B cell (primary cell): ENCODE measurements around the gene CNR1. TPM values are rescaled to one million over a fixed set of nuclear protein-coding genes. Genes with fewer than 3 reads are reported as not detected.

Source experiments
- ATAC-seq: fragments of 200-7000 bp; cut with Tn5 transposase; one replicate; pipeline ENCODE4 v1.10.0; 2021; ENCODE audit warnings: low read depth, mild to moderate bottlenecking, moderate number of reproducible peaks, moderate library complexity
- CTCF ChIA-PET: fragments of 350-600 bp; sonication (Branson Sonifier 250); formaldehyde crosslinking; loops from one replicate; lab custom pipeline; 2021; ENCODE audit warnings: antibody characterized with exemption, inconsistent platforms; lab: Charles Lee
- POLR2A ChIA-PET: fragments of 350-600 bp; sonication (Branson Sonifier 250); formaldehyde crosslinking; loops from one replicate; lab custom pipeline; 2021; ENCODE audit warnings: antibody characterized with exemption; lab: Charles Lee
- DNase-seq: peaks from one replicate; pipeline ENCODE4 v3.0.0; 2013
- H2AFZ ChIP-seq: 2 replicates; pipeline ENCODE4 v1.6.1; 2012; ENCODE audit warnings: mild to moderate bottlenecking, low read depth, low read length; ENCODE audit not compliant: insufficient read depth, poor library complexity, severe bottlenecking
- H3K27ac ChIP-seq, 2 donors: 1 replicate in 1 of 2; 2 replicates in 1 of 2; pipeline ENCODE4 v1.5.1; 2012 to 2013; ENCODE audit warnings: low read length in 2 of 2, mild to moderate bottlenecking in 2 of 2, moderate library complexity in 1 of 2
- H3K27me3 ChIP-seq, 4 experiments: fragments of 200-600 bp in 1 of 4; sonication (generic) in 1 of 4; replicated peaks in 1 of 4; 1 replicate in 2 of 4; 2 replicates in 2 of 4; pipeline versions ENCODE4 v1.6.1 to v1.7.0; 2013 to 2016; ENCODE audit warnings: low read length in 3 of 4, mild to moderate bottlenecking in 2 of 4, mixed read lengths in 1 of 4, moderate library complexity in 1 of 4; ENCODE audit not compliant: insufficient read depth in 4 of 4, control insufficient read depth in 3 of 4; ENCODE audit errors: control extremely low read depth in 1 of 4
- H3K36me3 ChIP-seq, 2 experiments: replicated peaks in 1 of 2; 1 replicate in 1 of 2; 2 replicates in 1 of 2; pipeline versions ENCODE4 v1.6.1 to v1.7.1; 2013; ENCODE audit warnings: low read length in 1 of 2; ENCODE audit not compliant: insufficient read depth in 2 of 2, control insufficient read depth in 1 of 2; ENCODE audit errors: control extremely low read depth in 1 of 2, extremely low read depth in 1 of 2
- H3K4me1 ChIP-seq, 2 donors: fragments of 200-600 bp in 1 of 2; sonication (generic) in 1 of 2; 1 replicate in 1 of 2; 2 replicates in 1 of 2; pipeline versions ENCODE4 v1.5.1 to v1.6.1; 2013 to 2017; ENCODE audit warnings: low read length in 2 of 2; ENCODE audit not compliant: control insufficient read depth in 2 of 2, insufficient read depth in 2 of 2
- H3K4me2 ChIP-seq: replicated peaks from 2 replicates; pipeline ENCODE3; 2012; ENCODE audit warnings: mild to moderate bottlenecking, low read depth, low read length; ENCODE audit not compliant: poor library complexity, severe bottlenecking
- H3K4me3 ChIP-seq, 5 experiments: fragments of 200-600 bp in 1 of 5; sonication (generic) in 1 of 5; 1 replicate in 3 of 5; 2 replicates in 2 of 5; pipeline versions ENCODE4 v1.5.1 to v1.7.0; 2011 to 2016; ENCODE audit warnings: low read length in 4 of 5, mild to moderate bottlenecking in 4 of 5, low read depth in 2 of 5, control low read depth in 1 of 5, moderate library complexity in 1 of 5; ENCODE audit not compliant: insufficient read depth in 1 of 5; ENCODE audit errors: control extremely low read depth in 1 of 5, extremely low read depth in 1 of 5
- H3K79me2 ChIP-seq: fragments of 200-600 bp; sonication (generic); one replicate; pipeline ENCODE4 v1.6.0; 2016; ENCODE audit warnings: low read length; ENCODE audit not compliant: control insufficient read depth, insufficient read depth
- H3K9ac ChIP-seq: fragments of 200-600 bp; sonication (generic); 2 replicates; pipeline ENCODE4 v1.6.1; 2017; ENCODE audit warnings: mild to moderate bottlenecking, low read length, moderate library complexity
- H3K9me3 ChIP-seq, 3 donors: one replicate each; pipeline versions ENCODE4 v1.6.1 to v1.7.1; 2013; ENCODE audit warnings: low read length in 2 of 3; ENCODE audit not compliant: control insufficient read depth in 2 of 3, insufficient read depth in 1 of 3; ENCODE audit errors: control extremely low read depth in 1 of 3
- H4K20me1 ChIP-seq: 2 replicates; pipeline ENCODE4 v1.6.0; 2012; ENCODE audit warnings: mild to moderate bottlenecking, low read length; ENCODE audit not compliant: insufficient read depth, control insufficient read depth, poor library complexity, severe bottlenecking
- H3K27ac Mint-ChIP-seq: one replicate; pipeline ENCODE4 v1.8.0; 2021; ENCODE audit warnings: mixed read lengths
- H3K27me3 Mint-ChIP-seq: one replicate; pipeline ENCODE4 v1.8.0; 2021; ENCODE audit warnings: mixed read lengths
- H3K4me1 Mint-ChIP-seq: one replicate; pipeline ENCODE4 v1.8.0; 2021; ENCODE audit warnings: mixed read lengths
- H3K4me3 Mint-ChIP-seq: one replicate; pipeline ENCODE4 v1.8.0; 2021; ENCODE audit warnings: mixed read lengths
- H3K9me3 Mint-ChIP-seq: one replicate; pipeline ENCODE4 v1.8.0; 2022; ENCODE audit warnings: mixed read lengths; ENCODE audit not compliant: insufficient read depth
- CTCF ChIP-seq: fragments of 200-600 bp; IDR thresholded peaks from one replicate; pipeline ENCODE4 v1.8.0; 2022; ENCODE audit warnings: antibody characterized with exemption, mild to moderate bottlenecking
- EZH2 ChIP-seq: IDR thresholded peaks from 2 replicates; pipeline ENCODE4 v1.6.1; 2012; ENCODE audit warnings: borderline replicate concordance, low read depth, mild to moderate bottlenecking, moderate library complexity, low read length; ENCODE audit not compliant: insufficient read depth, poor library complexity, severe bottlenecking
- WGBS: methylation state at CpG from one replicate; pipeline ENCODE4 v1.1.5; 2013; ENCODE audit warnings: missing lambda C conversion rate; ENCODE audit not compliant: insufficient coverage; 5-methylcytosine and 5-hydroxymethylcytosine counted together
- intact Hi-C: fragments of 100-400 bp; cut with micrococcal nuclease; formaldehyde crosslinking; loops from one replicate; pipeline ENCODE4 v1.10.0; 2022
- polyA plus RNA-seq: library from polyadenylated mRNA; depleted of rRNA; stranded (reverse); fragments of >200 nt; gene quantifications from 2 replicates; pipeline ENCODE4 v1.2.3, GENCODE V29; 2012
- total RNA-seq, 2 donors: library from RNA; stranded (reverse); fragments of 120-200 nt in 1 of 2; gene quantifications; 1 replicate in 1 of 2; 2 replicates in 1 of 2; pipeline versions ENCODE4 v1.2.3 to v1.2.4, GENCODE V29; 2013 to 2022

The CNR1 gene
- total and polyA plus RNA-seq, 2 donors (not counting 1 experiment from before 2014, with no cell fraction given): 8.9 to 28.9 TPM

- 100% methylated on average over 3 of the region's 4 CpGs for WGBS
Measured at GRCh38 chr6:88184921-88185320, 18.8 kb upstream of the CNR1 start.

GRCh38 chr6:88183471-88183870 lies 17.3 kb upstream of the CNR1 start:
- no peaks in the 10 kb centered on the region for H3K79me2 ChIP-seq
- peaks cover 24 to 26% of the 10 kb centered on the region in 2 donors for H3K4me1 ChIP-seq
- H4K20me1 ChIP-seq: no peaks in the 10 kb centered on the region
- no peaks in the 10 kb centered on the region for H3K27me3 Mint-ChIP-seq
- H2AFZ ChIP-seq: no peak overlapping the region
- no peak for TF ChIP-seq CTCF
- TF ChIP-seq EZH2: no peak
- peaks cover 0 to 4% (median 0%) of the 10 kb centered on the region in 3 donors for H3K9me3 ChIP-seq
- CTCF ChIA-PET: no interaction called here
- no peak overlapping the region for H3K4me3 ChIP-seq
- H3K4me1 Mint-ChIP-seq: peaks cover 23% of the 10 kb centered on the region
- no peaks in the 10 kb centered on the region for H3K27me3 ChIP-seq
- intact Hi-C loops: no loop called here
- WGBS: 83% methylated on average over 2 of the region's 2 CpGs
- H3K4me2 ChIP-seq: no peak overlapping the region
- DNase-seq (no peak), ATAC-seq (no peak)
- no peak overlapping the region for H3K27ac ChIP-seq
- H3K36me3 ChIP-seq: no peaks in the 10 kb centered on the region
- H3K9ac ChIP-seq: no peak overlapping the region
- no peak overlapping the region for H3K4me3 Mint-ChIP-seq
- no peaks in the 10 kb centered on the region for H3K9me3 Mint-ChIP-seq
- H3K27ac Mint-ChIP-seq: no peak overlapping the region
- POLR2A ChIA-PET: no interaction called here

More at GRCh38 chr6:88184921-88185320, 18.8 kb upstream of the CNR1 start:
- TF ChIP-seq EZH2: no peak
- TF ChIP-seq CTCF: no peak
- H4K20me1 ChIP-seq: no peaks in the 10 kb centered on the region
- no peak overlapping the region for H2AFZ ChIP-seq
- H3K4me2 ChIP-seq: no peak overlapping the region
- peaks cover 10 to 13% of the 10 kb centered on the region in 2 donors for H3K4me1 ChIP-seq
- DNase-seq: no peak
- H3K4me1 Mint-ChIP-seq: peaks cover 9% of the 10 kb centered on the region
- H3K36me3 ChIP-seq: no peaks in the 10 kb centered on the region
- no peaks in the 10 kb centered on the region for H3K9me3 Mint-ChIP-seq
- POLR2A ChIA-PET: interaction anchor here (0.7 kb wide), 1 partner anchor 43 kb away, joined by 3 read pairs; no protein-coding TSS in a partner anchor
- H3K4me3 ChIP-seq: no peak overlapping the region
- no peaks in the 10 kb centered on the region for H3K27me3 Mint-ChIP-seq
- ATAC-seq: no peak
- H3K27ac Mint-ChIP-seq: no peak overlapping the region
- H3K9me3 ChIP-seq: peaks cover 0 to 4% (median 0%) of the 10 kb centered on the region in 3 donors
- CTCF ChIA-PET: no interaction called here
- no peaks in the 10 kb centered on the region for H3K79me2 ChIP-seq
- intact Hi-C loops: no loop called here
- no peak overlapping the region for H3K27ac ChIP-seq
- H3K27me3 ChIP-seq: no peaks in the 10 kb centered on the region
- no peak overlapping the region for H3K9ac ChIP-seq
- H3K4me3 Mint-ChIP-seq: no peak overlapping the region
